HCT116 (cell line): ENCODE measurements around the gene PIK3R2. TPM values are rescaled to one million over a fixed set of nuclear protein-coding genes. Genes with fewer than 3 reads are reported as not detected.

Experiments
- ATAC-seq: fragments of 200-7000 bp; cut with Tn5 transposase; 2 replicates; pipeline ENCODE4 v1.9.1; 2020; ENCODE audit warnings: mild to moderate bottlenecking, moderate library complexity
- BruUV-seq: library from RNA; stranded (reverse); fragments of 400-500 nt; replicated peaks from 2 replicates; lab custom pipeline; 2021; lab: Mats Ljungman, UMichigan
- CTCF ChIA-PET: fragments of 300-600 bp; sonication (Branson Sonifier 250); formaldehyde crosslinking; loops from one replicate; lab custom pipeline; 2021; ENCODE audit warnings: antibody characterized with exemption; lab: Charles Lee
- POLR2A ChIA-PET: fragments of 300-600, 350-600 bp; sonication (Branson Sonifier 250); formaldehyde crosslinking; loops from one replicate; lab custom pipeline; 2021; ENCODE audit warnings: antibody characterized with exemption; lab: Charles Lee
- RAD21 ChIA-PET, 2 experiments: fragments of 300-600 bp; sonication (Branson Sonifier 250); formaldehyde crosslinking; loops; one replicate each; lab custom pipeline; 2023; ENCODE audit warnings: low total read pairs in 2 of 2; ENCODE audit not compliant: uncharacterized antibody in 2 of 2, unreplicated experiment in 2 of 2, low non-redundant PET in 1 of 2; lab: Charles Lee
- DNase-seq: peaks from one replicate; pipeline ENCODE4 v3.0.0-alpha.2; 2010; ENCODE audit warnings: low read depth, low spot score
- H2AFZ ChIP-seq: fragments of 200-600 bp; shearing (Covaris generic), sonication (generic); 2 replicates; pipeline ENCODE4 v1.6.1; 2017; ENCODE audit warnings: low read depth, mixed run types, mixed read lengths, antibody characterized with exemption, low read length; ENCODE audit not compliant: poor library complexity, severe bottlenecking
- H3K27ac ChIP-seq: 2 replicates; pipeline ENCODE4 v1.5.1; 2012; ENCODE audit warnings: low read depth, low read length
- H3K27me3 ChIP-seq: fragments of 200-600 bp; sonication (generic); 2 replicates; pipeline ENCODE4 v1.6.1; 2016; ENCODE audit warnings: mixed run types, low read length, mixed read lengths; ENCODE audit not compliant: insufficient read depth
- H3K36me3 ChIP-seq, 2 experiments: fragments of 200-500 bp in 1 of 2; fragments of 200-600 bp in 1 of 2; sonication (Bioruptor generic) in 1 of 2; sonication (generic) in 1 of 2; 2 replicates each; pipeline versions ENCODE4 v1.5.1 to v1.6.1; 2014 to 2016; ENCODE audit warnings: low read length in 2 of 2, inconsistent platforms in 1 of 2, mixed read lengths in 1 of 2, mixed run types in 1 of 2; ENCODE audit not compliant: insufficient read depth in 2 of 2, control insufficient read depth in 1 of 2
- H3K4me1 ChIP-seq, 2 experiments: fragments of 200-600 bp in 1 of 2; sonication (generic) in 1 of 2; 2 replicates each; pipeline versions ENCODE4 v1.5.1 to v1.6.1; 2012 to 2017; ENCODE audit warnings: low read length in 2 of 2, inconsistent platforms in 1 of 2, mild to moderate bottlenecking in 1 of 2, mixed read lengths in 1 of 2, mixed run types in 1 of 2, moderate library complexity in 1 of 2; ENCODE audit not compliant: insufficient read depth in 2 of 2, control insufficient read depth in 1 of 2
- H3K4me2 ChIP-seq: fragments of 200-600 bp; sonication (generic); 2 replicates; pipeline ENCODE4 v1.6.1; 2017; ENCODE audit warnings: mixed run types, low read length, mixed read lengths
- H3K4me3 ChIP-seq, 2 experiments: fragments of 200-600 bp in 1 of 2; sonication (generic) in 1 of 2; replicated peaks in 1 of 2; 2 replicates each; pipeline ENCODE4 v1.5.1; 2011 to 2016; ENCODE audit warnings: low read length in 2 of 2, control low read depth in 1 of 2, low read depth in 1 of 2, mild to moderate bottlenecking in 1 of 2, mixed read lengths in 1 of 2, mixed run types in 1 of 2
- H3K79me2 ChIP-seq: fragments of 200-600 bp; sonication (generic); 2 replicates; pipeline ENCODE4 v1.6.1; 2017; ENCODE audit warnings: mild to moderate bottlenecking, mixed run types, low read length, moderate library complexity, mixed read lengths; ENCODE audit not compliant: insufficient read depth
- H3K9ac ChIP-seq: fragments of 200-600 bp; sonication (generic); 2 replicates; pipeline ENCODE4 v1.6.1; 2016; ENCODE audit warnings: low read length, mixed read lengths
- H3K9me2 ChIP-seq: fragments of 200-600 bp; sonication (generic), shearing (Covaris generic); 2 replicates; pipeline ENCODE4 v1.6.1; 2017; ENCODE audit warnings: mixed run types, mild to moderate bottlenecking, moderate library complexity; ENCODE audit not compliant: insufficient read depth
- H3K9me3 ChIP-seq, 2 experiments: fragments of 200-500 bp in 1 of 2; fragments of 200-600 bp in 1 of 2; sonication (Bioruptor generic) in 1 of 2; sonication (generic) in 1 of 2; 2 replicates each; pipeline ENCODE4 v1.6.1; 2014 to 2017; ENCODE audit warnings: low read length in 2 of 2, mixed read lengths in 2 of 2, inconsistent platforms in 1 of 2, low read depth in 1 of 2, mild to moderate bottlenecking in 1 of 2, mixed run types in 1 of 2, moderate library complexity in 1 of 2; ENCODE audit not compliant: control insufficient read depth in 1 of 2, insufficient read depth in 1 of 2
- H4K20me1 ChIP-seq: fragments of 200-600 bp; sonication (generic), shearing (Covaris generic); 2 replicates; pipeline ENCODE4 v1.6.1; 2017; ENCODE audit warnings: mixed run types, mild to moderate bottlenecking, moderate library complexity; ENCODE audit not compliant: insufficient read depth
- CTCF ChIP-seq, 3 experiments: fragments of 200-600 bp in 1 of 3; sonication (generic) in 1 of 3; IDR thresholded peaks in 2 of 3; conservative IDR thresholded peaks in 1 of 3; 2 replicates each; pipeline ENCODE4 v1.5.1; 2012 to 2017; ENCODE audit warnings: low read depth in 2 of 3, low read length in 2 of 3, antibody characterized with exemption in 1 of 3, borderline replicate concordance in 1 of 3, control low read depth in 1 of 3, mild to moderate bottlenecking in 1 of 3, mixed read lengths in 1 of 3, mixed run types in 1 of 3, moderate library complexity in 1 of 3; ENCODE audit not compliant: insufficient read depth in 1 of 3
- FOSL1 ChIP-seq: IDR thresholded peaks from 2 replicates; pipeline ENCODE4 v1.6.1; 2012; ENCODE audit warnings: low read depth
- YY1 ChIP-seq: IDR thresholded peaks from 2 replicates; pipeline ENCODE4 v1.6.1; 2011; ENCODE audit warnings: low read length, low read depth, moderate library complexity, mild to moderate bottlenecking; ENCODE audit not compliant: insufficient replicate concordance; ENCODE audit errors: extremely low read depth
- intact Hi-C: fragments of 100-400 bp; cut with micrococcal nuclease; formaldehyde crosslinking; loops from 2 replicates; pipeline ENCODE4 v1.10.0; 2022
- total RNA-seq: library from RNA; stranded (reverse); gene quantifications from one replicate; pipeline ENCODE4 v1.2.1, GENCODE V29; 2021; ENCODE audit not compliant: unreplicated experiment
- TF ChIP-seq, protein P1 (sequence below): IDR thresholded peaks from 2 replicates; pipeline ENCODE4 v1.6.1; 2011; ENCODE audit warnings: mild to moderate bottlenecking, low read length, moderate library complexity; ENCODE audit not compliant: insufficient replicate concordance; ENCODE audit errors: extremely low read depth

Gene PIK3R2
- total RNA-seq, 1 experiment from 2014 or later, result 53.4 TPM

DNA sequence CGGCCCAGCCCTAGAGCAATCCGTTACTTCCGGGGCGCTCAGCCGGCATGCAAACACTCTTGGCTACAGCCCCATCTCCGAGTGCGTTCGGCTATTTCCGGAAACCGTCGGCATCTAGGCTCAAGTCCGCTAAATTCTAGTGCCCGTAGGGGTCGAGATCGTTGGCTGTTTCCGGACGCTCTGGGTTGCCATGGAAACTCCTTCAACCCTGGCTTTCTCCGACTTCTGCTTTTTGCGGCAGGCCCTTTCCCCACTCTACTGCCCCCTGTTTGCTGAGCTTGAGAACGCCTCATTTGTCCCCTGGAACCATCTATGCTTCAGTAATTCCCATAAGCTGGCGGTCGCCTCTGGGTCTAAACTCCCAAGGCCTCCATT, 534 bp upstream of the PIK3R2 start:
- TF ChIP-seq CTCF (IDR thresholded peaks at IDR 0.05 in 2 of 3, conservative IDR thresholded peaks at IDR 0.05 in 1 of 3; ENCODE audit: borderline replicate concordance in 1 of 3, insufficient read depth in 1 of 3, low read depth in 2 of 3, low read length in 2 of 3) (peak in 2 of 3 experiments; percentile 57 to 61; a peak in 5 of 6 replicates), FOSL1 (no peak), YY1 (no peak)
- TF ChIP-seq, protein P1, sequence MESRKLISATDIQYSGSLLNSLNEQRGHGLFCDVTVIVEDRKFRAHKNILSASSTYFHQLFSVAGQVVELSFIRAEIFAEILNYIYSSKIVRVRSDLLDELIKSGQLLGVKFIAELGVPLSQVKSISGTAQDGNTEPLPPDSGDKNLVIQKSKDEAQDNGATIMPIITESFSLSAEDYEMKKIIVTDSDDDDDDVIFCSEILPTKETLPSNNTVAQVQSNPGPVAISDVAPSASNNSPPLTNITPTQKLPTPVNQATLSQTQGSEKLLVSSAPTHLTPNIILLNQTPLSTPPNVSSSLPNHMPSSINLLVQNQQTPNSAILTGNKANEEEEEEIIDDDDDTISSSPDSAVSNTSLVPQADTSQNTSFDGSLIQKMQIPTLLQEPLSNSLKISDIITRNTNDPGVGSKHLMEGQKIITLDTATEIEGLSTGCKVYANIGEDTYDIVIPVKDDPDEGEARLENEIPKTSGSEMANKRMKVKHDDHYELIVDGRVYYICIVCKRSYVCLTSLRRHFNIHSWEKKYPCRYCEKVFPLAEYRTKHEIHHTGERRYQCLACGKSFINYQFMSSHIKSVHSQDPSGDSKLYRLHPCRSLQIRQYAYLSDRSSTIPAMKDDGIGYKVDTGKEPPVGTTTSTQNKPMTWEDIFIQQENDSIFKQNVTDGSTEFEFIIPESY, result peak; percentile 30
- TF ChIP-seq, all 23 proteins: peak for 2
- intact Hi-C loops, result loop anchor here (1.0 to 10.0 kb wide), 2 partner anchors 35 to 148 kb away; partner anchors contain the start of gene ARRDC2
- H4K20me1 ChIP-seq, result no peaks in the 10 kb centered on the region
- DNase-seq (peak; percentile 96), ATAC-seq (peak; percentile 65)
- peak overlapping the region; percentile 98 for H3K9ac ChIP-seq
- POLR2A ChIA-PET, result interaction anchor here (0.7 to 1.6 kb wide), 2 partner anchors 39 to 129 kb away, joined by 3 to 4 read pairs; partner anchors contain the start of gene JUND
- RAD21 ChIA-PET, result no interaction called here
- peaks cover 32 to 44% of the 10 kb centered on the region in 2 experiments for H3K4me1 ChIP-seq
- H3K4me2 ChIP-seq, result peak overlapping the region; percentile 99
- H3K79me2 ChIP-seq, result peaks cover 35% of the 10 kb centered on the region
- H3K4me3 ChIP-seq, result peak overlapping the region; percentile 49 to 83
- H3K9me3 ChIP-seq, result no peaks in the 10 kb centered on the region
- H3K27me3 ChIP-seq, result no peaks in the 10 kb centered on the region
- no peak overlapping the region for H2AFZ ChIP-seq
- peaks cover 0 to 11% of the 10 kb centered on the region in 2 experiments; a peak in 2 of 4 replicates for H3K36me3 ChIP-seq
- peak overlapping the region; percentile 85 for H3K27ac ChIP-seq
- BruUV-seq, result TSS peak; percentile 91
- no peaks in the 10 kb centered on the region for H3K9me2 ChIP-seq
- CTCF ChIA-PET, result interaction anchor here (0.7 to 1.5 kb wide), 7 partner anchors 16 to 261 kb away, joined by 3 to 11 read pairs (median 3); partner anchors contain the start of gene MPV17L2
